Measurements from ENCODE around the gene ZNF500.

Gene ZNF500

DNA sequence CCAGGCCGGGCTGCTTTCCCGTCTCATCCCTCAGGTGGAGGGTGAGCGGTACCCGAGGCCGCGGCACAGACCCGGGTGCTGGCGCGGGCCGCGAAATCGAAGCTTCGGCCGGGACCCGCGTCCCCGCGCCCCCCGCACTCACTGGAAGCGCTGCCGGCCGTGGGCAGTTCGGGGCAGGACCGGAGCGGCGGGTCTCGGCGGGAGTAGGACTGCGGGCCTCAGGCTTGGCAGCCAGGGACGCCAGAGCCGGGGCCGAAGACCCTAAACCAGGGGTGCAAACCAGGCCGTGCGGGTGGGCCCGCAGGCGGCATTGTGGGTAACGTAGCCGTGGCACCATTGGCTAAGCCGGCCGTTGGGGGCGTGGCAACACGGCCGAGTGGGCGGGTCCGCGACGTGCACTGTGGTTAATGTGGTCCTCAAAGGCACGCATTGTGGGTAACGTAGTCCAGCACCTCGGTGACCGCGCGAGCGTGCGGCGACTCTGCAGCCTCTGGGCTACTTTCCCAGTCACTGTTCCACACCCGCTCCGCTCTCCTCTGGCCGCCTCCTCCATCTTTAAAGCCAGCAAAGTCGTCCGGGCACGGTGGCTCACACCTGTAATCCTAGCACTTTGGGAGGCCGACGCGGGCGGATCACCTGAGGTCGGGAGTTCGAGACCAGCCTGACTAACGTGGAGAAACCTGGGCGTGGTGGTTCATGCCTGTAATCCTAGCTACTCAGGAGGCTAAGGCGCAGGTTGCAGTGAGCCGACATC lies at the start of gene ZNF500:
ZNF500 (minus strand) TSS at position 288 of the 754 bp plus-strand sequence. CDS start 1,184 bp downstream, outside the sequence.
- peak; percentile 82 to 83 for DNase-seq (ENCODE audit: low read depth in 2 of 2)

GRCh38 chr16:4814542-4815173 lies 47.7 kb upstream of the ZNF500 start:
- DNase-seq (ENCODE audit: low read depth in 2 of 2), result no peak

GRCh38 chr16:4814046-4814445 lies 47.1 kb upstream of the ZNF500 start:
- no peak for DNase-seq (ENCODE audit: low read depth in 2 of 2)

- DNase-seq (ENCODE audit: low read depth in 2 of 2), result no peak
These were observed 46.5 kb upstream of the ZNF500 start for GRCh38 chr16:4813251-4814003.

- DNase-seq (ENCODE audit: low read depth in 2 of 2), result no peak
These were observed 44.8 kb upstream of the ZNF500 start for GRCh38 chr16:4811773-4812172.

DNA sequence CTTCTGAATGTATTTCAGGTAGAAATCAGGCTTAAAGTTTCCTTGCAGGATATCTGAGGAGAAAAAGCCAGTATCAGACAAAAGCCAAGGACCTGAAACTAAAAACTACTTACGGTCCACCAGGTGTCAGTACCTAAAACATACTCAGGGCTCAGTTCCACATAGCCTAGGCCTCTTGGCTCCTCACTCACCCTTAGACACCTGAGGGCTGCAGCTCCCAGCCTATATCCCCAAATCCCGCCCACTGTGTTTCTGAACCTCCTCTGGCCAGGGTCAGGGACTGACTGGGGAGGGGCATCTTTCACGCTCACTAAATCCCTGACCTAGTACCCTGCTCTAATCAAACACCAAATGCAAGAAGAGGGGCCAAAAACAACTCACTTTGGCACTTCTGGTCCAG lies 44.3 kb upstream of the ZNF500 start:
- DNase-seq (ENCODE audit: low read depth in 2 of 2), result no peak

DNA sequence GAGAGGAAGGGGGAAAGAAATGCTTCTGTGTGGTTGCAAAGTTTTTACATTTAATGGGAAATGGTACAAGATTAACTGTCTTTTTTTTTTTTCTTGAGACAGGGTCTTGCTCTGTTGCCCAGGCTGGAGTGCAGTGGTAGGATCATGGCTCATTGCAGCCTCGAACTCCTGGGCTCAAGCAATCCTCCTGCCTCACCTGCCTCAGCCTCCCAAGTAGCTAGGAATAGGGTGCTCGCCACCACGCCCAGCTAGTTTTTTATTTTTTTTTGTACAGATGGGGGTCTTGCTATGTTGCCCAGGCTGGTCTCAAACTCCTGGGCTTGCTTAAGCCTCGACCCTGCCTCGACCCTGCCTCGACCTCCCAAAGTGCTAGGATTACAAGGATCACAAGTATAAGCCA lies 39.3 kb upstream of the ZNF500 start:
- no peak for DNase-seq (ENCODE audit: low read depth in 2 of 2)

GRCh38 chr16:4805231-4805630 lies 38.3 kb upstream of the ZNF500 start:
- DNase-seq (ENCODE audit: low read depth in 2 of 2), result no peak

DNA sequence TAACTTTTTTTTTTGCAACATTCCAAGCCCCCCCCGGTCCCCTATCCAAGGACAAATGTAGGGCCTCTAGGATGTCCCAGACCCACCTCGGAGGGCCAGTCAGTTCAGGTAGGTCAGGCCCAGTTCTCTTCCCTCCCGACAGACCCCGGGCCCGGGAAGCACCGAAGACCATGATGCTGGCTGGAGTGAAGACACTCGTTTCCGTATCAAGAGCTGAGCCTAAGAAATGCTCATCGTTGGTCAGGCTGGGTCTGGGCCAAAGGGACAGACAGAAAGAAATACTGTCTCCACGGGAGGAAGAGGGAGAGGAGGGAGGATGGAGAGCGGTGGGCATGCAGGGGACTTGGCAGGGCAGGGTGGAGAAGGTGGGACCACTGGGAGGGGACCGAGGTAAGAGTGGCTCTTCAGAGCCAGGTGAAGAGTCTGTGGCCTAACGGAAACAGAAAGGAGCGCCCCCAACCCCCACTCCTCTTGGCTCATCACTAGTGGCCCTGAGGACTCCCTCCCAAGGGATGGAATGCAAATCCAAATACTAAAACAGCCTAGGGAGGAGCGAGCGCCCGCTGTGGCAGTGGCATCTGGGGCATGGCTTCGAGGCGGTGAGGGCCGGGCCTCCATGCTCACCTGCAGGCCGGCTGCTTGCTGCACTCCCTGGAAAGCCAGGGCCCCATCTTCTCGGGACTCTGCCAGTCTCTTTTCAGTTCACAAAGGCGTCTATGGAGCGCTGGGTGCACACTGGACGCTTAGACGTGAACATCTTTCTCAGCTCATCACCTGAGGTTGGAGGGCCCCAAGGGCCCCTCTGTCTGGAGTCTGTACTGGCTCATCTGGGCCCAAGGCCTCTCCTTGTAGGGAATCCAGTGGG lies 37.2 kb upstream of the ZNF500 start:
- no peak for DNase-seq (ENCODE audit: low read depth in 2 of 2)

GRCh38 chr16:4803401-4803844 lies 36.5 kb upstream of the ZNF500 start:
- no peak for DNase-seq (ENCODE audit: low read depth in 2 of 2)

GRCh38 chr16:4802659-4803287 lies 35.8 kb upstream of the ZNF500 start:
- peak; percentile 71 to 72 for DNase-seq (ENCODE audit: low read depth in 2 of 2)

- no peak for DNase-seq (ENCODE audit: low read depth in 2 of 2)
These were observed 35.1 kb upstream of the ZNF500 start, which contains the start of gene ROGDI for GRCh38 chr16:4801962-4802658. ROGDI (minus strand) TSS chr16:4802633; CDS start chr16:4802571, 62 bp downstream.

GRCh38 chr16:4801051-4801961 lies 34.3 kb upstream of the ZNF500 start:
- no peak for DNase-seq (ENCODE audit: low read depth in 2 of 2)

DNA sequence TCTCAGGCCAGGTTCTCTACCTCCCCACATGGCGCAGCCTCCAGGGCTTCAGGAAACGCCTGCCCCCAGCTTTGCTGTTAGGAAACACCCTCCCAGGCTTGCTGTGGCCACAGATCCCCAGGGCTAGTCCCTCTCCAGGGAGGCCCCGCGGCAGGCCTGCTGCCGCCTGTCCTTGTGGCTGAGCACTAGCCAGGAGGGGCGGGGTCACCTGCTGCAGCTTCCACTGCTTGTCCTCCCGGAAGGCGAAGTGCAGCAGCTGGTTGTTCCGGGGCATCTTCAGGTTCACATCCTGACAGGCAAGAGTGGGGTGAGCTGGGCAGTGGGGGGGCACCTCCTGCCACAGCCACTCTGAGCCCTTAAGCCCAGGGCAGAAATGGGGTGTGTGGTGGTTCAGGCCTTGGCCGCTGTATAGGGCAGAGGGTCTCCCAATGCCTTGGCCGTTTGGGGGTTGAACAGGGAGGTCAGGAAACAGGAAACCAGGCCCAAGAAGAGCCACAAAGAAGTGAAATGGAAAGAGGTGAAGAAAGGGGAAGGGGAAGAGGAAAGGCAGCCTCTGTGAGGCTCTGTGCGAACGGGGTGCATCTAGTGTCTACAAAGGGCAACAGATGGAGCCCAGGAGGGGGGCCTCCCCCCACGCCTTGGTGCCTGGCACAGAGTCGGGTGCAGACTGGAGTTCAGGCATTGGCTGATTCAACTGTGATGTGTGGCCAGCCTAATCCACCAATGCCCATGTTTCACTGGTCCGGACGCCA lies 33.5 kb upstream of the ZNF500 start:
- no peak for DNase-seq (ENCODE audit: low read depth in 2 of 2)

GRCh38 chr16:4799171-4799855 lies 32.4 kb upstream of the ZNF500 start:
- no peak for DNase-seq (ENCODE audit: low read depth in 2 of 2)

GRCh38 chr16:4798456-4798855 lies 31.5 kb upstream of the ZNF500 start:
- DNase-seq (ENCODE audit: low read depth in 2 of 2), result no peak

DNA sequence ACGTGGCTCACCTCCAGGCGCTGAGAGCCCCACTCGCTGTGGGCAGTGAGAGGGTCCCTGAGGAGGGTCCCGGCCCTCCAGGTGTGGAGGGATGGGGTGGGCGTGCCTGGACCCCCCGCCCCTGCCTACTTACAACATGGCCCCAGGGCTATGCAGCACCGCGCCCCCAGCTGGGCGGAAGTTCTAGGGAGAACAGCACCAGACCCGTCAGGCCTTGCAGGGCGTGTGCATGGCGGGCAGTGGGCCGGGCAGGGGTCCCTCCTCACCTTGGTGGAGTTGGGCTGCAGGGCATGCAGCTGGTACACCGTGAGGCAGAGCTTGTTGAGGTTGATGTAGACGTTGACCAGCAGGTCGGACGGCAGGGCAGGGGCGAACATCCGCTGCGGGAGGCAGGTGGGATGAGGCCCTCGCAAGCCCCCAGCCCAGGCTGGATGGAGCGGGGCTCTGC lies 30.9 kb upstream of the ZNF500 start:
- DNase-seq (ENCODE audit: low read depth in 2 of 2), result no peak

Data from fibroblast of skin of left biceps (primary cell).